Measurements from ENCODE around the gene SNTG2. TPM values are rescaled to one million over a fixed set of nuclear protein-coding genes. Genes with fewer than 3 reads are reported as not detected.

The SNTG2 gene
- total RNA-seq, 1 donor = 0.09 TPM

- peak; percentile 48 for TF ChIP-seq CTCF (IDR thresholded peaks at IDR 0.05; ENCODE audit: insufficient read depth, low read length)
- no peak for DNase-seq (ENCODE audit: low read depth)
- no peak overlapping the region for H3K4me3 ChIP-seq (ENCODE audit: low read depth, low read length)
These were observed 189.8 kb downstream of the SNTG2 start for GRCh38 chr2:1140389-1141003.

GRCh38 chr2:1141079-1141478 is 190.4 kb downstream of the SNTG2 start:
- no peak overlapping the region for H3K4me3 ChIP-seq (ENCODE audit: low read depth, low read length)
- TF ChIP-seq CTCF (IDR thresholded peaks at IDR 0.05; ENCODE audit: insufficient read depth, low read length) = no peak
- DNase-seq (ENCODE audit: low read depth) = no peak

GRCh38 chr2:1143129-1143528 is 192.5 kb downstream of the SNTG2 start:
- TF ChIP-seq CTCF (IDR thresholded peaks at IDR 0.05; ENCODE audit: insufficient read depth, low read length) = no peak
- H3K4me3 ChIP-seq (ENCODE audit: low read depth, low read length) = no peak overlapping the region
- no peak for DNase-seq (ENCODE audit: low read depth)

- no peak for TF ChIP-seq CTCF (IDR thresholded peaks at IDR 0.05; ENCODE audit: insufficient read depth, low read length)
- DNase-seq (ENCODE audit: low read depth) = no peak
- no peak overlapping the region for H3K4me3 ChIP-seq (ENCODE audit: low read depth, low read length)
These were observed 197.4 kb downstream of the SNTG2 start for GRCh38 chr2:1147873-1148612.

- H3K4me3 ChIP-seq (ENCODE audit: low read depth, low read length) = no peak overlapping the region
- no peak for TF ChIP-seq CTCF (IDR thresholded peaks at IDR 0.05; ENCODE audit: insufficient read depth, low read length)
- no peak for DNase-seq (ENCODE audit: low read depth)
These were observed 200.3 kb downstream of the SNTG2 start for GRCh38 chr2:1150724-1151511.

GRCh38 chr2:1152375-1152774 is 201.7 kb downstream of the SNTG2 start:
- no peak for TF ChIP-seq CTCF (IDR thresholded peaks at IDR 0.05; ENCODE audit: insufficient read depth, low read length)
- DNase-seq (ENCODE audit: low read depth) = no peak
- no peak overlapping the region for H3K4me3 ChIP-seq (ENCODE audit: low read depth, low read length)
